GM21367 (cell line): ENCODE data around the gene CDAN1.

ENCODE experiments used
- ATAC-seq: cut with Tn5 transposase; IDR thresholded peaks from one replicate; pipeline ENCODE4 v1.9.1; 2021; ENCODE audit not compliant: unreplicated experiment

Gene CDAN1

DNA sequence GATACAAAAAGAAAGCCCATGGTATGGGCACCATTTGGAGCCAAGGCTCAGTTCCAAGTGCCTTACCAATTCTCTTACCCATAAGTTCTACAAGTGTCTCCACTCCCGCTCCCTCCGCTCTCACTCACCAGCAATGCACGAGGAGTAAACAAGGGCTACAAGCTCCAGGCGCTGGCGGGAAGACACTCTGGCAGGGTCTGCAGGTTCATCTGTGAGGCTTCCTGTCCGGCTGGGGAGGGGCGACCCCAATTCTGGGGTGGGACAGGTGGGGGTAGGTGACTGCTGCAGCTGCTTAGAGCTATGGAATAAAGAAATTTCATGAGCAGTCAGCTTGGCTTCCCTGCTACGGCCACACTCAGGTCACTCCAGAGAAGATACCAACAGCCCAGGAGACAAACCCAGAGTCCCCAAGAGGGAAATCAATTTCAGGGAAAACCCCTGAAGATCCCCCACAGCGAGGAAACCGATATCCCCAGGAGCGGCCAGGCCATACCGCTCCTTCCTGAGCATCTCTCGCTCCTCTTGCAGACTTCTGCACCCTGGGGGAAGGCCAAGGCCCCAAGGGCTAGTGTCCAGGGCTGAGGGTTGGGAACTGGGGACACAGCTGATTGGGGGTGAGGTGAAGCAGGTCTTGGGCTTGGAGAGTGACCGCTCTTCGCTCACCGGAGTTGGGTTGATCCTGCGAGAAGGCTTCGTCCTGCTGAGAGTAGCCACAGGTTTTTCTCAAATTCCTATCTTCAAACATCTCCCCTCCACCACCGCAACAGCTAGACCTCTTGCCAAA is 1.4 kb downstream of the CDAN1 start:
- no peak for ATAC-seq

DNA sequence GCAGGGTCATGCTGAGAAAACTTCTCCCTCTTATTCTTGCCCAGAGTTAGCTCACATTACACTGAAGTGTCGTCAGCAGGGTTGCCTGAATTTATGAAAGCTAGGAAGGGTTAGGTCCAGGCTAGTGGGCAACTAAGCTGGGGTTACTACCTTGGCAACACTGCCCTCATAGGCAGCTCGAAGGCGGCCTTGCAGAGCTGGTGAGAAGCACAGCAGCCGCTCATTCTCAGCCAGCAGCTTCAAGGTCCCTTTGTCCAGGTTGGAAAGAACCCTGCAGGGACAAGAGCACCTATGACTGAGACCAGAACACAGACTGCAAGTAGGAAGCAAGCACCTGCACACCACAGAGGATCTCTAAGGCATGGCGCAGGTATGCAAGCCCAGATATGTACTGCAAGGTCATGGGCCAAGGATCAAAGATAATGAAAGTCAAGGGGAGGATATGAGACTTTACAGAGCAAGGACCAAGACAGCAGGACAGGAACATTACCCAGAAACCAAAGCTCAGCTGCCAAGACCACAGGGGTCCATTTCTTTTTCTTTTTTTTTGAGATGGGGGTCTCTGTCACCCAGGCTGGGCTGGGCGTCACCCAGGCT is 2.8 kb downstream of the CDAN1 start:
- no peak for ATAC-seq

DNA sequence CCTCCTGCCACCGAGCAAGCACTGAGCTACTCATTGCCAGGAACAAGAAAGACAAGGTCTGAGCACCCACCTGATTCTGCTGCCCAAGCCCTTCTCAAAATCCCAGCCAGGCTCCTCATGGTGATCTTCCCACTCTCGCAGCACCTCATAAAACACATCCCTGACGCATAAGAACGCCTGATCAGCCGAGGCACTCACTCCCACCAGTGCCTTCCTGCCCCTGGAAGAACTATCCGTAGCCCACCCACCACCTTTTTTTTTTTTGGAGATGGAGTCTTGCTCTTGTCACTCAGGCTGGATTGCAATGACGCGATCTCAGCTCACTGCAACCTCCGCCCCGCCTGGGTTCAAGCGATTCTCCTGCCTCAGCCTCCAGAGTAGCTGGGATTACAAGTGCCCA is 3.9 kb downstream of the CDAN1 start:
- no peak for ATAC-seq

DNA sequence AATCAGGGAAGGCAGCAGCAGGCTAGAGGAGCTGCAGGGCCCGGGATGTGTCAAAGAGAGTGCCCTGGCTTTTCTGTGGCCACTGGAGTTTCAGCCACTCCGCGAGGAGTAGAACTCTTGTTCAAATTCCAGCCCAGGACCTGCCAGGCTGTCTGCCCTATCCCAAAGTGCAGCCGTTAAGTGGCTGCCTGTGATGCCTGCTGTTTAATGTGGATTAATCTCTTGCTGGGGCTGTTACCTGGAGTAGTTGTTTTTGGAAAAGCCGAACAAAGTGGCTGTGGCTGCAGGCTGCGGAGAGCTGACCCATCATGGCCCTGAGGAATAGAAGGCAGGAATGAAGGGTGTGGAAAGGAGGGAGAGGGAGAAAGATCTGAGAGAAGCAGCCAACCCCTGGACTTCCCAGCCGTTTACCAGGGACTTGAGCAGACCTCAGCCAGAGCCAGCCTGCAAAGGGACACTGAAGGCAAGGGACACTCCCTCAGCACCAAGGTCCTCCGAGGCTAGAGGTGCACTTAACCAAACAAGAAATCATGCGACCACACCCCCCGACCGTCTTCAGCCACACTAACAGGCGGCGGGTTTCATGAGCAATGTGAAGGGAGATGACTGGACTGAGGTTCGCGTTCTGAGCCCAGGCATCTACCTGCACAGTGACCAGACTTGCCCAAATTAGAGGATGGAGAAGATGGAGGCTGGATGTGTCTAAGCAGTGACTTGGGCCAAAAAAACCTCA is 4.7 kb downstream of the CDAN1 start:
- ATAC-seq = no peak

DNA sequence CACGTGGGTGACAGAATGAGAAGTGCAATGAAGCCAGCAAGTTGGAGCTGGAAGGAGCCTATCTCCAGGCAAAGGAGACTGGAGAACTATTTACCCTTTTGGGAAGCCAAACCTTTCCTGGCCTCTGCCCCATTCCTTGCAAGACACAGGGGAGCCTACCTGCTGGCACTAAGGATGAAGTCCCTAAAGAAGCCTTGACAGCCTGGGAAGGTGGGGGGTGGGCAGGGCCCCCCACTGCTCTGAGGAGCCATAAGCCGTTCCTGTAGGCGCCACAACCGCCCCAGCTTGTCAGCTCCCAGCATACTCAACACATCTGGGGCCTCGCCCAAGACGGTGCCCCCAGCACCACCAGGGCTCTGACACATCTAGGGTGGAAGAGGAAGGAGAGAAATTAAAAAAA is 5.5 kb downstream of the CDAN1 start:
- no peak for ATAC-seq

DNA sequence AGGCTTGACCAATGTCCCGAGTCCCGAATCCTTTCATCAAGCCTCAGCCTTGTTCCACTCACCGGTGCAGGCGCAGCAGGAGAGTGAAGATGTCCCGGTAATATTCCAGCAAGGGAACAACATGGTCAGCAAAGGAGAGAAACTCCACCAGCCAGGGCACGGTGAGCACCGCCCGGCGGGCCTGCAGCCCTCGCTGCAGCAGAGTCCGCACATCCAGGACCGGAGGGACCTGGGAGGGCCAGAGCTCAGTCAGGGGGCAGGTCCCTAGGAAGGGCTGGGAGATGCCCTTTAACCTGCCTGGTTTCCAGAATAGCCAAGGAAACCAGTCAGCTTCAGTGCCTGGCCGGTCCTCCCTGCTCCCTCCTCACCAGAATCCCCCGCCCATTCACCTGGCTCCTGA is 6.4 kb downstream of the CDAN1 start:
- no peak for ATAC-seq

DNA sequence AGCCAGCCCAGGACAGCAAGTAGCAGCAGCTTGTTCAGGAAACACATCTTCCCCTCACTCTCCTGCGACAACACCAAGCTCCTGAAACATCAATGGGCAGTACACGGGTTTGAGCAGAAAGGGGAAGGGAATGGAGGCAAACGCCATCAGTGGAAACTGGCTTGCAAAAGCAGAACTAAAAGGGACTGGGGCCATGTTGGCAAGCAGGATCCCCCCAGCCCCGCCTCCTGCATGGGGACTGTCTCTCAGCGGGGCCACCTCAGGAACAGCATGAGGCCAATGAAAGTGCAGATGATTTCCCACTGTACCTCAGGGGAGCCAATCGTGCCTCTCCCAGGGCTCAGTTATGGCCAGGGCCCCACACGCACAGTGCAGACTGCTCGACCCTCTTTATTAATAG is 6.8 kb downstream of the CDAN1 start:
- no peak for ATAC-seq

DNA sequence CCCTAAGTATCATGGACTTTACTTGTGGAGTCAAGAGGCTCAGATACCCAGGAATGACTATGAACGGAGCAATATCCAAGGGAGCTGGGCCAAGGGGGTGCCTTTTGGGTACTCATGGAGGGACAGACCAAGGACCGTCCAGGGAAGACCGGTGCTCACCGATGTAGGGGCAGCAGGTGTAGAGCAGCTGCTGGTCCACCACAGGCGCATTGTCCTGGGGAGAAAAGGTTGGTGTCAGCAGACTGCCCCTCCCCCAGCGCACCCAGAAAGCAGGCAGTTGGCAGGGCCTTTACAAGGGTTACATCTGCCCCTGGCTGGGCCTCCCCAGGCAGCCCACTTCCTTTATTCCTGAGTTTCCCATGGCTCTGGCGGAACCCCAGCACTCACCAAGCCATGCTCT is 7.5 kb downstream of the CDAN1 start:
- ATAC-seq = no peak

DNA sequence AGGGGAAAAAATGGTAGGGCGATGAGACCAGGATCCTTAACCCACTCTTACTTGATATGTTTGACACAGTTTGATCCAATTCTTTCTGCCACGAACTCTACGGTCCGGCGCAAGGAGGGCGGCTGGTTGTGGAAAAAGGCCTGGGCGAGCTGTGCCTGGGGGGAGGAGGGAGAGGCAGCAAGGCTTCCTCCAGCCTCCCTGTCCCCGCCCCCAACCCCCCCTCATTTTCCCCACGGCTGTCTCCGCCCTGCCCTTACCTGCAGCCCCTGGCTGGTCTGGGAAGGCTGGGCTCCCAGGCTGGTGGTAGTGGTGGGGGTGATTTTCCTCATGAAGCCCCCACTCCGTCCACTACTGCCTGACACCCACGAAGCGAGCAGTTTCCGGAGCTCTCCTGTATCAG is 8.0 kb downstream of the CDAN1 start:
- ATAC-seq = no peak

DNA sequence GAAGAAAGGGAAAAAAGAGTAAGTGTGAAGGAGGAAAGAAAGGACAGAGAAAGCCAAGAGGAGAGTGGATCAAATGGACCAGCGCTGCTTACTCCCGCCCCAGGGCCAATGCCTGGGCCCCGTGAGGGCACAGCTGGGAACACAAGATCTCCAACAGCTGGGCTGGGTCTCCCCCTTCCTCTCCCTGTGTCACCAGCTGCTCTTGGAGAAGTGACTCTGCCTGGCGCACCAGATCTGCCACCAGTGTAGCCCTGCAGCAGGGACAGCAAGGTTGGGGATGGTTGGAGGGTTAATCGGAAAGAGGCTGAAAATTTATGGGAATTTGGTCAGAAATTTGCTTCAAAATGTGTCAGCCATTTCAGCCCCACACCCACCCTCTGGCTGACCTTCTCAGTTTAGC is 8.4 kb downstream of the CDAN1 start:
- no peak for ATAC-seq

DNA sequence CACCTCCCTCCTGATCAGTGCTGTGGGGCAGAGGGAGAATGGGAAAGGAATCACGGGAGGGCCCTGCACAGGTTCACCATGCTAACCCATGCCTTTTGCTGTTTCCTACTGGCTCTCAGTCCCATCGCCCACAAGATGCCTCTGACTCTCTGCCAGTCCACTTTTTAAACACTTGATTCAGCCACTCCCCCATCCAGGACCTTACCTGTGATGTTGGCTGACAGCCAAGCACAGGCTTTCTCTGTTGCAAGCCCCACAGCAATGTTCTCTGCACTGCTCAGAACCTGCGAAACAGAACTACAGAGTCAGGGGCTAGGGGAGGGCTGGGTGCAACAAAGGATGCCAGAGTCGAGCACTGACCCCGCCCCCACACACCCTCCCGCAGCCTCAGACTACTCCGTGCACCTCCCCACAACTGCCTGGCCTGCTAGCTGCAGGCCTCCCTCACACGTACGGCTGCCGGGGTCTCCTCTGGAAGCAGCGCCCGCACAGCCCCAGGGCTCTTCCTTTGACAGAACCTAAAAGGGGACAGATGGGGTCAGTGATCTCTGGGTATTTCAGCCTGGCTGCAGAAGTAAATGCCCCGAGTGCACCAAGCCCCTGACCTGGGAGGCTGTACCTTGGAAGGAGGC is 9.1 kb downstream of the CDAN1 start:
- no peak for ATAC-seq

DNA sequence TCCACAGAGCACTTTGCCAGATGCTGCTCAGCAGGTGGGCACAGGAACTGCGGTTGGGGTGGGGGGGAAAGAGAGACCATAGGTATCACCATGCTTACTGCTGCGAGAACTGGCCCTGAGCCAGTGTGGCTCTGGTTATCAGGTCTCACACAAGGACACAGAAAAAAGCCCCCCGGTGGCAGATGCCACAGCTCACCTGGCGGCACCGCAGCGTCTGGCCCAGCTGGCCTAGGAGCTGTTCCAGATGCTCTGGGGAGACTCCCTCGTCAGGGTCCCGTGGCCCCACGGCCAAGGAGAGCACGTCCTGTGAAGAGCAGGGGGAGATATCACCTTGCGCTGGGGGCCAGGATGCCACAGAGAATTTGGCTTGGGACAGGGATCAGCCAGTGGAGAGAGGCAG is 10.8 kb downstream of the CDAN1 start:
- ATAC-seq = no peak

DNA sequence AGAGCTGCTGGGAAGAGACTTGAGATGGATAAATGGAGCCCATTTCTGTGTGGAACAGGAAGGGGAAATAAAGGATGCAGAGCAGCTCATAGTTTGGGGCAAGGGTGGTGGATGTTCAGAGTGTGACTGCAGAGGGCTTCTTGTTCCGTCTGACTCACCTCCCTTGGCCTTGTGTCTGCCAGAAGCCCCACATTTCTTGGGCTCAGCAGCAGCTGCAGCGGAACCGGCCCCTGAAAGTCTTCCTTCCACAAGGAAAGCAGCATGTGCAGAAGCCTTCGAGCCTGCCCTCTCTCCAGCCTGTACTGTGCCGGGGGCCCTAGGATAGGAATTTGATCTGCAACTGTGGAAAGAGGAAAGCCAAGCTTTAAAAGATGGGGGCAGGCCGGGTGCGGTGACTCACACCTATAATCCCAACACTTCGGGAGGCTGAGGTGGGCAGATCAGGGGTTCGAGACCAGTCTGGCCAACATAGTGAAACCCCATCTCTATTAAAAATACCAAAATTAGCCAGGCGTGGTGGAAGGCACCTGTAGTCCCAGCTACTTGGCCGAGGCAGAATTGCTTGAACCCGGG is 11.5 kb downstream of the CDAN1 start:
- no peak for ATAC-seq

DNA sequence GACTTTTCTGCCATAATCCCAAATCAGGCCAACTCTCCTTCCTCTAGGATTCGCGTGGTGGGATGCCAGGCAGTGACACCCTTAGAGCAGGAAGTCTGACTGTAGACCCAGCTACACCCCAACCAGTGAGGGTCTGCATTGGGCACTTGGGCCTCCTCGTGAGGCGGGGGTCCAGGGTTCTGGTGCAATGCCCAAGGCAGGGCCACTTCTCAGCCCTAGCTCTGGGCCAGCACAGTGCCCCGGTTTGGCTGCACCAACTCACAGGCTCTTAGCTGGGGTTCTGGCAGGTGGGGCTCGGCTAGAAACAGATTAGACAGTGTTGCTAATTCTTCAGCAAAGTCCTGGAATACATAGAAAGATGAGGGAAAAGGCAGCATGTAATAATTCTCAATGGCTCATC is 12.7 kb downstream of the CDAN1 start:
- ATAC-seq = no peak

DNA sequence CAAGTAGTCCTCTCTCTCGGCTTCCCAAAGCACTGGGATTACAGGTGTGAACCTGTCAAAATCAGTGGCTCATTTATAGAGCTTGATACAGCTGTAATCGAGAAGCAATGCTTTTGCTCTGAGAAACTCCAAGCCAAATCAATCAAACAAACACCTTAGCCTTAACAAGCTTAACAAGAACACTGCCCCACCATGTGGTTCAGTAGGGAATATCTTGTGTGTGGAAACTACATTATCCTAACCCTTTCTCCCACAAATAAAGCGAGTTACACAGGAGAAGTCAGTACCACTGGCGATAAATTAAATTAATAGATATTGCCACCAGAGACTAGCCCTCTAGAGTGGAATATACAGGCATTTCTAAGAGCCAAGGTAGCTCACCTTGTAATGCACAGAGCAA is 13.9 kb downstream of the CDAN1 start:
- ATAC-seq = no peak

DNA sequence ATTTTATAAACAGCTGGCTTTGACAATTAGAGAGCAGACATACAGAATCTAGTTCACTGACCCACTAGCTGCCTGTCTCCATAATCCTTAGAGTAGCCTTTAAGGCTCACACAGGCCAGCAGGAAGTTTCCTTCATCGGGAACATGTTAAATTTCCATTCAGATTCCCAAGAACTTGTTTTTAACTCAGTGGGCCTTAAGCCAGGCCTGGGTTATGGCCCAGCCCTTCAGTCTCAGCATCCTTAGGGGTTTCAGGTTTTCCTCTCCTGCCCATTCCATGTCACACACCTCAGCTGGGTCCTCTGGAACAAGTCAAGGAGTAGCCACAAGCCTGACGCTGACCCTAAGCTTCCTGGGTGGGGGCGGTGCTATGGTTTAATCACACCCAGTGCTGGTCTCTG is 15.0 kb downstream of the CDAN1 start:
- ATAC-seq = no peak

DNA sequence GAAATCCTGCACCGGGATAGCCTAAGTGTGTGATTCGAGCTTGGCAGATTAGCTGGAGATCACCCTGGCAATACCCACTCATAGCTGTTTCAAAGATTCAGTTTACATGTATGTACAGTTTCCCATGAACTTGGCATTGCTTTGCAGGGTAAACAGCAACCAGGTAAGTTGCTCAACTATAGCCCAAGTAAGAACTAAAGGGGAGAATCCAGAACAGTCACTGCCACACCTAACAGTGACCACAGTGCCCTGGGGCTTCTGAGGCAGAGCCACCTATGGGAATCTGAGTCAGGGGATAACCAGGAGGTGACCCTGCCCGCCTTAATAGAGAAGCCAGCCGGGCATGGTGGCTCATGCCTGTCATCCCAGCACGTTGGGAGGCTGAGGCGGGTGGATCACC is 15.9 kb downstream of the CDAN1 start:
- no peak for ATAC-seq

DNA sequence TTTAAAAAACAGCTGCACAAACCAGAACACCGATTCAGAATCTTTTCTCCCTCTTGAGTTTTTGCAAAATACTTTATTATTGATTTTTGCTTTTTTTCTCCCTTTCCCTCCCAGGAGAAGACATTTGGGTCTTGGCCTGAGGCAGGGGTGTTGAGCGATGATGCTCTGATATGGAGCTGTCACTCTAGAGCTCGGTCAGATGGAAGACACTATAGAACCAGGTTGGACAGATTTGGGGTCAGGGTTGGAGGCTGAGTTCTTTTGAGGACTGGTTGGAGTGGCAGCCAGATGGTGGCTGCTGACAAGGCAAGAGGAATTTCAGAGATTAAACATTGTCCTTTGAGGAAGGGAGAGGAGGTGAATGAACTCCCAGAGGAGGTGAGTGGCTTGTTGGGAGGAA is 16.9 kb downstream of the CDAN1 start:
- no peak for ATAC-seq

DNA sequence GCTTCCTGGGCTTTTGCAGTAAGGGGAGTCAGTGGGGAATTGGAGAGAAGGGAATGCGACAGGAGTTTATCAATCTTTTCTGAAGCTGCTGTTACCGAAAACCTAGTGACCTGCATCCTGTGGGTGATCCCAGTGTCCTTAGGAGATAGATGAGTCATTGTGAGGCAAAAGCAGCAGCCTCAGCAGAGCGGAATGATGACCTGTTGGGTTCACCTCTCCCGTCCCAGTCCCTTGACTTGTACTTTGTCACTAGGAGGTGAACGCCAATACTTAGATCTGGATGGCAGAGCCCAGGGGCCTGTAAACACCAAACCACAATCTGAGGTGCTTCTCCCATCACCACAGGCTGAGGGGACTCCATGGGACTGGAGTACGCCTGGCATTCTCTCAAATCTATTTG is 17.9 kb downstream of the CDAN1 start:
- ATAC-seq = no peak

DNA sequence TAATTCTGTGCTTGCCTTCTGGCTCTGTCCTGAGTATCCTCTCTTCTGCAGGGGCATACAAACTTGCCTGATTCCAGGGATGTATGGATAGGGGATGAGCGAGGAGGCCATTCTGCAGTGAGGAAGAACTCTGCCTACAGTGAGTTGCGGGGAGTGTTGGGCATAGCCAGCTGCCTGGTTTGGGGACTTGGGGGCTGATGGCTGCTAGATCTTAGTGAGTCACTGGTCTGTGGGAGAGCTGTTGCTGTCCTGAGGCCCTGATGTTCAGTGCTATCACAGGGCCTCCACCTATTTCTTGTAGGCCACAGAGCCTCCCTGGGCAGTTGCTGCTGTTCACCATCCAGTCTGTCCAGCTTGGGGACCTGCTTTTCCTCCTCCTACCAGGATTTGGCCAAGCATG is 20.3 kb downstream of the CDAN1 start:
- ATAC-seq = no peak

DNA sequence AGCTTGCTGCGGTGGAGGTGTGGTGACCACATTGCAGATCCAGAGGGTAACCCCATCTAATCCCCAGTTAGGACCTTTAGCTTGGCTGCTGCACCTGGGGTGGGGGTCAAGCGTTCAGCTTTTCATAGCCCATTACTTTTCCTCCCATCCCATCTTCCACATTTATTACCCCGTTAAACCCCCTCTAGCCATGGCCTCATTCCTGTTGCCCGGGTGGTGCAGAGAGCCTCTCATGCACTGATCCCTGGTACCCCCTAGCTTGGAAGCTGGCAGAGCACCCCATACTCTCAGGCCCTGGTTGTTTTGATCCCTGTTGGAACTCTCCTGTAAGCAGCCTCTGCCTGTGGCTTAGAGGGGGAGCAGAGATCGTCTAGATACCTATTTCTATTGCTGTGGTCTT is 20.8 kb downstream of the CDAN1 start:
- no peak for ATAC-seq

DNA sequence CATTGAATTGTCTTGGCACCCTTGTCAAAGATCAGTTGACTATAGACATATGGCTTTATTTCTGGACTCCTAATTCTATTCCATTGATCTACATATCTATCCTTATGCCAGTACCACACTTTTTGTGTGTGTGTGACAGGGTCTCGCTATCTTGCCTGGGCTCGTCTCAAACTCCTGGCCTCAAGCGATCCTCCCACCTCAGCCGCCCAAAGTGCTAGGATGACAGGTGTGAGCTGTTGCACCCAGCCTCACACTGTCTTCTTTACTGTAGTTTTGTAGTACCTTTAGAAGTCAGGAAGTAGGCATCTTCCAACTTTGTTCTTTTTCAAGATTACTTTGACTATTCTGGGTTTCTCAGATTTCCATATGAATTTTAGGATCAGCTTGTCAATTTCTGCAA is 24.3 kb downstream of the CDAN1 start:
- ATAC-seq = no peak
